Dermis blood vessel endothelial cell (primary cell): ENCODE measurements around the gene DIP2C. TPM values are rescaled to one million over a fixed set of nuclear protein-coding genes. Genes with fewer than 3 reads are reported as not detected.
A peak's percentile ranks its signal among the peaks of the same experiment; 100 is the strongest.

Experiments
- DNase-seq: peaks from one replicate; pipeline ENCODE4 v3.0.0; 2010
- total RNA-seq: library from RNA; depleted of rRNA; stranded (reverse); fragments of >200 nt; gene quantifications from 2 replicates; pipeline ENCODE4 v1.2.3, GENCODE V29; 2014

Gene DIP2C
- total RNA-seq, 1 donor from 2014 or later: 6.5 TPM

DNA sequence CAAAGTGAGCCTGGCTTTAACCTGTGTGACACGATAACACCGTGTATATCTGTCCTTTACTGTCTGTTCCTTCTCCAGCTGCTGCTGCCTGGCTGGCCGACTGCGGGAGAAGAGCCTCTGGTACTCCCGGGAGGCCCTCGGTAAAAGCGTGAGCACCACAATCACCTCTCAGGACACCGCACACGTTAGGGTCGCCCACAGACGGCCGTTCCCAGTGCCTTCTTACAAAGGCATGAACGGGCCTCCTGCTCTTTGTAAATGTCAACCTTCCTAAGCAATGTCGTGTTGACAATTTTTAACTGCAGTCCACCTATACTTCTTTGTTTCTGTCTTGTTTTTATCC is 177.6 kb downstream of the DIP2C start:
- DNase-seq: no peak

DNA sequence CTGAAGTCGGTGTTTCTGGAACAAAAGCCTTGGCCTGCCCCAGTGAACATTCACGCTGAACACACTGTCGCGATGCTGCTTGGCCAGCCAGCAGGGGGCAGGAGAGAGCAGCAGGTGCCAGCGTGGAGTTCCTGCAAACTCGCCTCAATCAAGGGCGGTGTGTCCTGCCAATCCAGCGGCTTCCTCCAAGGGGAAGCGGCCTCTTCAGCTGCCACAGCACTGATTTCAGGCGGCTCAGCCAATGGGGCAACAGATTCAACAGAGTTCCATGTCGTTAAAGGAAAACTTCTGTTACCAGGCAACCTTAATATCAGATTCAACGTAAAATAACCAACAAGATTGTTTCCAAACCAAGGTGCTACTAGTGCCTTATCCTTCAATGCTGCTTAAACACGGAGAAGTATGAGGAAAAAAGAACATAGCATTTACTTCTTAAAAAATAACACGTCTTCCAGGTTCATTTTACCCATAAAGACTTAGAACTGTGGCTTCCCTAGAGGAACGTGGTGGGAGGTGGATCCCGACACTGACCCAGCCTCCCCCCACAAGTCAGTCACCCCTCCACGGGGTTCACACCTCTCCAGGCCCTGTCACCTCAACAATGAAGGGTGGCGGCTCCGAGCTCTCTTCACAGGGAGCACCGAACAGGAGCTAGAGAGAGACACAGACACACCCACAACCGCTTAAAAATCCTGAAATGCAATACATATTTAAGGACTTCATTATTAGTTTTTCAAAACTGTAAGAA is 178.2 kb downstream of the DIP2C start:
- peak; percentile 97 for DNase-seq

DNA sequence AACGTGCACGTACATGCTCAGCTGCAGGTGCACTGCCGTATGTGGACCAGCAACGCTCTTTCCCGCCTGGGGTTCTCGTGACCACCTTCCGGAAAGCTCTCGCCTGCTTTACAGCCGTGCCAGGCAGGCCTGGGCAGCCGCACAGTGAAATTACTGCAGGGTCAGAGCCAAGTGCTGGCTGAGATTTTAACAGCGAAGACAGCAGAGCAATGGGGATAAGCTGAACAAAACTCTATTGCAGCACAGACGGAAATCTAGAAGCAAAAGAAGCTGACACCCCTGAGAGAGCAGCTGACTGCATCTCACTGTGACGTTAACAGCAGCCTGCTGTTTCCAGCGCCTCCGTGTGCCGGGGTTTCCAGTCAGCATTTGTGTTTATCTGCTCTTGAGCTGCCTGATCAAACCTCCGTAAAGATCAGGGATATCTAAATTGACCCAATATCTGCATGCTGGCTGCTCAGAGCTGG is 179.0 kb downstream of the DIP2C start:
- peak; percentile 3 for DNase-seq

DNA sequence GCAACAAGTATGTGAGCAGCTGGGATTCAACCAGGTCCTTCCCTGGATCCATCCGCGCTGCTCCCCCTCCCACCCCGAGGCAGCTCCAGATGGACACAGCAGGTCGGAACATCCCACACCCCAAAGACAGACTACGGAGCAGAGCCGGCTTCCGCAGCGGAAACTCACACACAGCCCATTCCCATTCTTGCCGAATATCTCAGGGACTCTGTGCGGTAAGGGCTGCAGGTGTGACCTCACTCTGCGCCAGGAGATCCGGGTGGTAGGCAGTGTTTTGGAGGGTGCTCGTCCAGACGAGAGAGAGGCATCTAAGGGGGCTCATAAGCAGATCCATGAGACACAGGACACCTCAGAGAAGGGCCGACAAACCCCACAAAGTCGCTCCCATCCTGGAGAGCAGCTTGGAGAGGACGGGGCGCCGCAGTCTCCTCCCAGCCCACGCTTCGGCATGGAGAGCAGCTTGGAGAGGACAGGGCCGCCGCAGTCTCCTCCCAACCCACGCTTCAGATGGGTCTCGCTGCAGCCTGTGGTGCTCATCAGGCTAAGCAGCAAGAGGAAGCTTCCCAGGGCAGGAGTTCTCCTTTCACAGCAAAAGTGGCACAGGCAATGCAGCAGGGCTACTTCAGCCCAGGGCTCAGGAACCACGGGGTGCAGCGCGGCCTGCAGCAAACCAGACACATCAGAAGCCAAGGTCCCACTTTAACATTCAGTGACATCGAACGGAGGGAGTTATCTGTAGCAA is 179.9 kb downstream of the DIP2C start:
- DNase-seq: no peak

DNA sequence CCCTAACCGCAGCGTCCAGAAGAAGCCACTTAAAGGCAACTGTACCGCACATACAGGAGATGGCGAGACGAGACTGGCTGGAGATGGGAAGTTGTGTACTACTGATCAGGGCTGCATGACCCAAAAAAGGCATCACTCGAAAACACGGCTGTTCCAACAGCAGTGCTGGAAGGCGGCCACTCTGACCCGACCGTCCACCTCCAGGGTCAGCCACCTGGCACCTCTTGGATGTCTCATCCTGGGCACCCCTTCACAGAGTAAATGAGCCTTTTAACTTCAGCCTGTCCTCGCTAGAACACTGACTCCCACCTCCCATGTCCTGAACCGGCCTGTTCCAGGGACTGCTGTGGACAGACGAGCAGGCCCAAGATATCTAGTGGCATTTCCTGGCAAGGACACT is 180.7 kb downstream of the DIP2C start:
- no peak for DNase-seq

DNA sequence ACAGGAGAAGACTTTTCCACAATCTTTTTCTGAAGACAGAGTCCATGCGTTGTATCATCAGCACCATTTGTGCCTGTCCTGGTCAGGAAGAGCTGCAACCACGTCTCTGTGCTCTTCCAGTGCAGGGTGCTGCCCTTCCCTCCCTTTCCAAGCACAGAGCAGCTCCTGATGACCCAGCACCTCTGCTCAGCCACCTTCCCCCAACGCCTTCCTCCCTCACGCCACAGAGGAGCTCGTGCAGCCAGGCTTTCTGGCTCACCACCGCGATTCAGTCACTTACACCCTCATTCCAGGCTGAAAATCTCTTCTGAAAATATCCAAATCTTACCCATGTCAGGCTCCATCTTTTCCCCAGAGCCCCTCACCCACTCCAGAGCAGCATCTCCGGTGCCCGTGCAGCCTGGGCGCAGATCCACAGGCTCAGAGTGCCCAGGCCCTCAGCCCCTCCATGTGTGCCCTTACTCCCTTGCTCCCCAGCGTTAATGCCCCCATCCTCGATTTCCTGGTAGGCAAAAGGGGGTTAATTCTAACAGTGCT is 181.5 kb downstream of the DIP2C start:
- no peak for DNase-seq

DNA sequence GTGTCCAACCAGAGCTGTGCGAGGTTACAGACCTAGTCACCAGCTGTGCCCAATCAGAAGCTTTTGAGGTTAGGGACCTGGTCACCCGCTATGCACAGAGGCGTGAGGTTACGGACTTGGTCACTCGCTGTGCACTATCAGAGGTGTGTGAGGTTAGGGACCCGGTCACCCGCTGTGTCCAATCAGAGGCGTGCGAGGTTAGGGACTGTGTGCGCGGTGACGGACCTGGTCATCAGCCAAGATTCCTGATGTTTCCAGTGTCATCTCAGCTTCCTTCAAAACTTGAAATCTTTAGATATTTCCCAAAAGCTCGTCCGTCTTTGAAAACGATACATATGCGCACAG is 182.1 kb downstream of the DIP2C start:
- DNase-seq: no peak

DNA sequence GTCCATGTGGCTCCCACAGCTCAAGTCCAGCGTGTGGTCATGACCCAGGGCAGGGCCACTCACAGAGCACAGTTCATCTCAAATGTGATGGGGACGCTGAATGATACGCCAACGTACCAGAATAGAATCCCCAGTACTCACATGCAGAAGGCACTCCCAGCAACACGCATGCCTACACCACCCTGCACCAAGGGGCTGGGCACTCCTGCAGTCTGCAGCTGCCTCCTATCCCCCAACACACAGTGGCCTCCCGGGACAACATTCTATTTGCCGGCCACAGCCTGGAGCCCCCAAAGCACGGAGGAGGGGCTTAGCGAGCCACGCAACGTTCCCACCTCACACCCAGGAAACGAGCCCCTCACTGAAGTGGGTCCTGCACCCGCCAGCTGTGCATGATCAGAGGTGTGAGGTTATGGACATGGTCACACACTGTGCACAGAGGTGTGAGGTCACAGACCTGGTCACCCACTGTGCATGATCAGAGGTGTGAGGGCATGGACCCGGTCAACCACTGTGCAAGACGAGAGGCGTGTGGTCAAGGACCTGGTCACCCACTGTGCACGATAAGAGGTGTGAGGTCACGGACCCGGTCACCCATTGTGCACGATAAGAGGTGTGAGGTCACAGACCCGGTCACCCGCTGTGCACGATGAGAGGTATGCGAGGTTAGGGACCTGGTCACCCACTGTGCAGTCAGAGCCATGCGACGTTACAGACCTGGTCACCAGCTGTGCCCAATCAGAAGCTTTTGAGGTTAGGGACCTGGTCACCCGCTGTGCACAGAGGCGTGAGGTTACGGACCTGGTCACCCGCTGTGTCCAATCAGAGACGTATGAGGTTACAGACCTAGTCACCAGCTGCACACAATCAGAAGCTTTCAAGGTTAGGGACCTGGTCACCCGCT is 182.8 kb downstream of the DIP2C start:
- DNase-seq: no peak

DNA sequence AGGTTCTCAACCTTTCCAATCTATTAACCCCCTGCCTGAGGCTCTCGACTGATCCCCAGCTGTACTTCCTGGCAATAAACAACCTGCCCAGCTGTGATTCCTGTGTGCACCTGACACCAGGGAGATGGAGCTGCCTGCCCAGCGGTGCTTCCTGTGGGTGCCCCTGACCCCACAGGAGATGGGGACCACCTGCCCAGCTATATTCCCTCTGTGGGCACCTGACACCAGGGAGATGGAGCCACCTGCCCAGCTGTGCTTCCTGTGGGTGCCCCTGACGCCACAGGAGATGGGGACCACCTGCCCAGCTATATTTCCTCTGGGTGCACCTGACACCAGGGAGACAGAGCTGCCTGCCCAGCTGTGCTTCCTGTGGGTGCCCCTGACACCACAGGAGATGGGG is 184.0 kb downstream of the DIP2C start:
- no peak for DNase-seq

DNA sequence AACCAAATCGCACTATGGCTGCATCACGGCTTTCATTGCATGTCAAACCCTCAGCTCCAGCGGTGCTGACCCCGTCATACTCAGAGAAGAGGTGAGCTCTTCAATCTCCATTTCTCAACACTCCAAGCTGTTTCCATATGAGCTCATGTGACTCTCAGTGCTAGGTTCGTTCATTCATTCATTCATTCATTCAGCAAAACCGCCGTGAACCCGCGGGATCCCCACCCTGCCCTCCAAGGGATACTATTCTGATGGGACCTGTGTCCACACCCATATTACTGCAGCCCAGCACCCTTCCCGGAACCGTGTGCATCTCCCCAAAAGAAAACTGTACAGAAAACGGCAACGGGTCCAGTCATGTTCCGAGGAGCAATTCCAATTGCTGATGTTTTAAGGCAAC is 184.7 kb downstream of the DIP2C start:
- DNase-seq: no peak

DNA sequence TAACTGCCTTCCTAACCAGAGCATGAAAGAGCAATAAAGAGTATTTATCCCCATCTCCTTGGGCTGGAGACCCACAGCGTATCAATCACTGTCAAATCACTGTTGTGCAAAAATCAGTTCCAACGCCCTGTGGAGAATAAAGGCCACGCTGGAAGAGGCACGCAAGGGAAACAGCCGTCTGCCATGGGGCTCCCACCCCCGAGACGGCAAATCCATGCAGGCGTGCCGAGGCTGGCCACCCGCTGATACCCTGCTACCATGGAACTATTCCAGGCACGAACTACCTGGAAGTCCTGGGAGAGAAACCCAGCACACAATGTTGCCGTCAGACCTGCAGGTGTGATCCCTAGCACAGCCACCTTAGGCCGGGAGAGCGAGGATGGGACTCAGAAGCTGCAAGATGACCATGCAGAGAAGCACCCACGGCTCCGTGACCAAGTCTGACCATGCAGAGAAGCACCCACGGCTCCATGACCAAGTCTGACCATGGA is 185.3 kb downstream of the DIP2C start:
- DNase-seq: no peak

DNA sequence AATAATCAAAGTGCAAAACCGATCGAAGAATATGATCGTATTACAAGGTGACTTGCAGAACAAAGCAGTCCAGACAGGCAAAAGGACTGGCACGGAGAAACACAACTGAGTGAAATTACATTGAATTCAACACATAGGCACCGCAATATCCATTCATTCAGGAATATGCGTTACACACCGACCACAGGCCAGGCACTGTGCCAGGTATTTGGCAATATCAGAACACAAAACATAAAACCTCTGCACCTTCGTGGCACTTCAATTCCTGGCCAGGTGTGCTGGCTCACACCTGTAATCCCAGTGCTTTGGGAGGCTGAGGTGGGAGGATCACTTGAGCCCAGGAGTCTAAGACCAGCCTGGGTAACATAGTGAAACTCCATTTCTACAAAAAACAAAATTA is 187.9 kb downstream of the DIP2C start:
- DNase-seq: no peak

DNA sequence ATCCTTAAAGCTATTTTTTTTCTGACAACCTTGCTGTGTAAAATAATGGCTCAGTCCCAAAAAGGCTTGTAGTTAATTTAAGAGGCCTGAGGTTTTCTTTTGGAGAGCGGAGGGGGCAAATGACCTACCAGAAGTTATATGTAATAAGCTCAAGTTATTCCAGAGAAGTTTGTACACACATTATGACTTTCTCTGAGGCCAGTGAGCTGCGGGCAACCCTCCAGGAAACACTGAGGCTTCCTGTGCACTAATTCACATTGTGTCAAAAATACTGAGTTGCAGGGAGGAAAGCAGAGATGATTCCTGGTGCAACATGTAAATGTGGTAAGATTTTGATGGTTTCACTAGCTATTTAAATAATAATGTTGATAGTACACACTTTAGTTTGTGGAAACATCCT is 188.6 kb downstream of the DIP2C start:
- DNase-seq: peak; percentile 47

DNA sequence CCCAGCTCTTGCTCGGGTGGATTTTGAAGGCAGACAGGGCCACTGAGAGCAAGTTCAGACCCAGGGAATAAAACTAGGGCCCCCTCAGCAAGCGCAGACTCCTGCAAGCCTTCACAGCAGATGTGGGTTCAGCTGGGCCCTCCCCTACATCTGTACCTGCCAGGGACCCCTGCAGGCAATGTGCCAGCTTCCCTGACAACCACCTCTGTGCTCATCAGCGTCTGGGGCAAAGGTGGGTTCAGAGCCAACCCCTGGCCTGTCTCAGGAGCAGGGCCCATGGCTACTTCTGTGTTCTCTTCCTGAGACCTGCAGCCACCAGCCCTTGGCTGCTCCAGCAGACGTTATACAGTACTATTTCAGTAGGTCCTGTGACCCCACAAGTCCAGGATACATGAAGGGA is 189.5 kb downstream of the DIP2C start:
- DNase-seq: no peak

DNA sequence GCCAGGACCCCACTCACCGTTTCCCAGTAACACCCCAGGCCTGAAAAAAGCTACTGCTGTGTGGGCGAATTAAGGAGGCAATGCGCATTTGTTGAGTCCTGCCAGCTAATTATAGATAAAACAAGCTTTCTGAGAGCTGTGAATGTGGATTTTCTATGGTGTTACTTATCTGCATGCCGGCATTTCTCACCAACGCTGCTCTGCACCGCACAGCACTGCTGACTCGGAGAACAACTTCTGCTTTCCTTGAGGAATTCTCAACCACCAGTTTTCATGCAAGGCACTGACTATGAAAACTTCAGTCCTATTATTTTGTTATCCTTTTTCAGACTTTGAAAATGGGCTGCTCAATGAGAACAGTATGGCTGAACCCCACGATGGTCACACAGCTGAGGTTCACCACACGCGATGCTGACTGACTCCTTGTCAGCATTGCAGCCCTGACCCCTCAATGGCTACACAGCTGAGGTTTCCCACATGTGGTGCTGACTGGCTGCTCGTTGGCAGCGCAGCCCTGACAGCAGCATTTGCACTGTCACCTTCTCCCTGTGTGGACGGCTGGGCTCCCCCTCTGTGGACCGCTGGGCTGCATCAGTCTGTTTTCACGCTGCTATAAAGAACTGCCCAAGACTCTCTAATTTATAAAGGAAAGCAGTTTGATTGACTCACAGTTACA is 190.6 kb downstream of the DIP2C start:
- no peak for DNase-seq

DNA sequence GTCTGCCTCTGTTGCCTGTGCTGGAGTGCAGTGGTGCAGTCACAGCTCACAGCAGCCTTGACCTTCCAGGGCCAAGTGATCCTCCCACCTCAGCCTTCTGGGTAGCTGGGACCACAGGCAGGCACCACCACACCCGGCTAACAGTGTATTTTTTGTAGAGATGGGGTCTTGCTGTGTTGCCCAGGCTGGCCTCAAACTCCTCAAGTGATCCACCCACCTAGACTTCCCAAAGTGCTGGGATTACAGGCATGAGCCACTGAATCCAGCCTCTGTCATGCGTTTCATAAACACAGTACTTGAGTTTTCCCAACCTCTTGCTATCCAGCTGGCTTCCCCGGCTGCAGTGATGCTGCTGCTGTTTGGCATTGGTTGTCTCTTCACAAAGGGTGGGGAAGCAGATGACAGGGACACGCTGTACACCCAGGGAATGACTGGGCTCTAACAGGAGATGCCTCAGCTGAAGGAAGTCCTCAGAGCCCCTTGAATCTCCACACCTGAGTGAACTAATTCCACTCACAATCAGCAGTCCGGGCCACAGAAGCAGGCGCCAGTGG is 191.5 kb downstream of the DIP2C start:
- DNase-seq: no peak

DNA sequence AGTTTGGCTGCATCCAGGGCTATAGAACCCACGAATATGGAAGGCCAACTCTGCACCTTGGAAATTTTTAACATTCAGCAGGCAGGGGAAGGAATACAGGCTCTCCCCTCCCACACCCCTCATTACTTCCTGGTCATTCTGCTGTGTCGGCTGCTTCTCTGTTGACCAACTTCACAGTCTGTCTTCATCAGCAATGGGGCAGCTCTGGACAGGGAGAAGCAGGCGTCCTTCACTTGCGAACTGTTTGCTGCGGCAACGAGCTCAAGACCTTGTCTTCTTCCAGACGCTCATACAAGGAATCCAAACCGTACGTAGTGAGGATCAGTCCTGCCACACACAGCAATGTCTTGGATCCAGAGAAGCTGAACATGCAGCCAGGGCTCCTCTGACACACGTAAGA is 192.2 kb downstream of the DIP2C start:
- no peak for DNase-seq

DNA sequence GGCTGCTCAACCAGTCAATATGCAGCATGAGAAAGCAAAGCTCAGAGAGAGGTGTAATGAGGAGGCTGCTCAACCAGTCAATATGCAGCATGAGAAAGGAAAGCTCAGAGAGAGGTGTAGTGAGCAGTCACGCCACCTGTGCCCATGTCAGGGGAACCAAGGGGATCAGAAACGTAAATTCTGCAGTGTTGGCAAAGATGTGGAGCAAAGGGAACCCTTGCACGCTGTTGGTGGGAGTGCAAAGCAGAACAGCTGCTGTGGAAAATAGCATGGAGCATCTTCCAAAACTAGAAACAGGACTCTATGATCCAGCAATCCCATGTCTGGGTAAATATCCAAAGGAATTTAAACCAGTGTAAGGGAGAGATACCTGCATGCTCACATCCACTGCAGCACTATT is 194.9 kb downstream of the DIP2C start:
- no peak for DNase-seq

DNA sequence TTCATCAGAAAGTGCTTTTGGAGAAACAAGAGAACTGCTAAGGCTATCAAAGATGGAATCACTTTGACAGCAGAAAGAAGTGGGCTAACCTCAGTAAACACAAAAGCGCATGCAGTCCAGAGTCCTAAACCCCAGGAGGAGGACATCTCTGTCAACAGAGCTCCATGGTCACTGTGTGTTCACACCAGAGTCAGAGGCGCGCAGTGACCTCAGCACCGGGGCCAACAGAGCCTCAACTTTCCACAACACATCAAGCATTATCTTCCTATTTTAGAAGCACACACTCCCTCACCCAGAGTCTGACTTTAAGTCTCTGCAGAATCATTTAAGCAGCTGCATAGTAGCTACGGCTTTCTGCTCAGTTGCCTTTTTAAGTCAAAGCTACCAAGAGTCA is 195.3 kb downstream of the DIP2C start:
- no peak for DNase-seq

DNA sequence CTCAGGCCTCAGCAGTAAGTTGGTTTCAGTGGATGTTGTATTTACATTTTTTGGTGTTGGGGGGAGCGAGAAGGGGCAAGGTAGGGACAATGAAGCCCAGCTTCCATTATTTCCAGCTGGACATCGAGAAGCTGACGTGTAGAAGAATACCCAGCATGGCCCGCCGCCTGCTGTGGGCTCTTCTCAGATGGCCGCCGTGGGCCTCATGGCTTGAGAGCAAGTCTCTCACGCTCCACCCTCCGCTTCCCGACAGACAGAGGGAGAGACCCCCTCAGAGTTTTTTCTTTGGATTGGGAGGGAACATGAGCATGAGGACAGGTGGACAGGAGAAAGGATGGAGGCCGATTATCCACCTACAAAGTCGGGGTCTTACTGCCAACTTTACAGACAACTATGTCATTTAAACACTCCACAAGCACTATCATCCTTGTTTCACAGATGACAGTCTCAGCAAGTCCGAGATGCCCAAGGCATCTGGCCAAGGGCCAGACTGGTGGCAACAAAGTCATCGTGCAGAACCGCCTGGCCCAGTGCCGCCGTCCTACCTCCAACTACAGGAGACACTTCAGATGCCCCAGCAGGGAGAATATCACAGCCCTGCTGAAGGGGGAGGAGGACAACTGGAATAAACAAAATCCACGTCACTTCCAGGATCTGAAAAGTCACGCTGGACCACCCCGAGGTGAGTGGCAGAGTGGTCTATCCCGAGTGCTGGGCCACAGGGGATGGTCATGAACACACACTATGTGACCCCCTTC is 195.9 kb downstream of the DIP2C start:
- no peak for DNase-seq

DNA sequence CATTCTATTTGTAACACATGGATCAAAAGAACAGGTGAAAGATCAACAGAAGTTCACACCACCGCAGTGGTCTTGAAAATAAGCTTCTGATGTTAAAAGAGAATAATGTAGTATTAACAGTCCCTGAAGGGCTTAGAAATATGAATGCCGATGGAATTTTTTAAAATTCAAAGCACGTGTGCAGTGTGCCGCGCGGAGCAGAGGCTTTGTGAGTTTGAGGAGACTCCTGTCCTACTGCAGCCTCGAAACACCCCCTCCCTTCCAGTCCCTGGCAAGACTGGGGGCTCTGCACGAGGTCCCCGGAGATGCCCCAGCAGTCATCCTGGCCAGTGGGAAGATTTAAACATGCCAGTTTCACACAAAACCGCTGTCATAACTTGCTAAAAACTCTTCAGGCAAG is 196.6 kb downstream of the DIP2C start:
- no peak for DNase-seq
